PFSK-1 (cell line): Measurements from ENCODE around the gene TMEM40.

Source experiments
- FOXP2 ChIP-seq: optimal IDR thresholded peaks from 2 replicates; pipeline ENCODE3; 2011; ENCODE audit warnings: borderline replicate concordance, control low read depth, inconsistent platforms; ENCODE audit not compliant: insufficient read depth; ENCODE audit errors: extremely low read length, extremely low read depth
- POLR2AphosphoS5 ChIP-seq: IDR thresholded peaks from 2 replicates; pipeline ENCODE4 v1.6.1; 2012; ENCODE audit warnings: low read depth, mild to moderate bottlenecking, control low read depth, low read length, moderate library complexity
- SIN3A ChIP-seq: IDR thresholded peaks from 2 replicates; pipeline ENCODE4 v1.6.1; 2012; ENCODE audit warnings: mild to moderate bottlenecking, low read length, moderate library complexity, borderline replicate concordance; ENCODE audit not compliant: insufficient read depth
- TAF1 ChIP-seq: IDR thresholded peaks from 2 replicates; pipeline ENCODE4 v1.6.1; 2012; ENCODE audit warnings: low read length, control low read depth, borderline replicate concordance; ENCODE audit not compliant: insufficient read depth
- TF ChIP-seq, protein P1 (sequence below), 2 experiments: IDR thresholded peaks; 2 replicates each; pipeline versions ENCODE4 v1.6.1 to v1.8.0; 2011 to 2012; ENCODE audit warnings: low read depth in 2 of 2, low read length in 2 of 2, control low read depth in 1 of 2, inconsistent platforms in 1 of 2, mild to moderate bottlenecking in 1 of 2, moderate library complexity in 1 of 2; ENCODE audit not compliant: insufficient read depth in 1 of 2

- no peak for TF ChIP-seq TAF1
- no peak for TF ChIP-seq SIN3A
- TF ChIP-seq, protein P1, sequence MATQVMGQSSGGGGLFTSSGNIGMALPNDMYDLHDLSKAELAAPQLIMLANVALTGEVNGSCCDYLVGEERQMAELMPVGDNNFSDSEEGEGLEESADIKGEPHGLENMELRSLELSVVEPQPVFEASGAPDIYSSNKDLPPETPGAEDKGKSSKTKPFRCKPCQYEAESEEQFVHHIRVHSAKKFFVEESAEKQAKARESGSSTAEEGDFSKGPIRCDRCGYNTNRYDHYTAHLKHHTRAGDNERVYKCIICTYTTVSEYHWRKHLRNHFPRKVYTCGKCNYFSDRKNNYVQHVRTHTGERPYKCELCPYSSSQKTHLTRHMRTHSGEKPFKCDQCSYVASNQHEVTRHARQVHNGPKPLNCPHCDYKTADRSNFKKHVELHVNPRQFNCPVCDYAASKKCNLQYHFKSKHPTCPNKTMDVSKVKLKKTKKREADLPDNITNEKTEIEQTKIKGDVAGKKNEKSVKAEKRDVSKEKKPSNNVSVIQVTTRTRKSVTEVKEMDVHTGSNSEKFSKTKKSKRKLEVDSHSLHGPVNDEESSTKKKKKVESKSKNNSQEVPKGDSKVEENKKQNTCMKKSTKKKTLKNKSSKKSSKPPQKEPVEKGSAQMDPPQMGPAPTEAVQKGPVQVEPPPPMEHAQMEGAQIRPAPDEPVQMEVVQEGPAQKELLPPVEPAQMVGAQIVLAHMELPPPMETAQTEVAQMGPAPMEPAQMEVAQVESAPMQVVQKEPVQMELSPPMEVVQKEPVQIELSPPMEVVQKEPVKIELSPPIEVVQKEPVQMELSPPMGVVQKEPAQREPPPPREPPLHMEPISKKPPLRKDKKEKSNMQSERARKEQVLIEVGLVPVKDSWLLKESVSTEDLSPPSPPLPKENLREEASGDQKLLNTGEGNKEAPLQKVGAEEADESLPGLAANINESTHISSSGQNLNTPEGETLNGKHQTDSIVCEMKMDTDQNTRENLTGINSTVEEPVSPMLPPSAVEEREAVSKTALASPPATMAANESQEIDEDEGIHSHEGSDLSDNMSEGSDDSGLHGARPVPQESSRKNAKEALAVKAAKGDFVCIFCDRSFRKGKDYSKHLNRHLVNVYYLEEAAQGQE (IDR thresholded peaks at IDR 0.05; ENCODE audit: insufficient read depth in 1 of 2, low read depth in 2 of 2, low read length in 2 of 2), result no peak
- no peak for TF ChIP-seq POLR2AphosphoS5
- TF ChIP-seq FOXP2, result no peak
Measured at GRCh38 chr3:12771236-12771635, 12.2 kb upstream of the TMEM40 start.
